ENCODE data around the gene KRT7. TPM values are rescaled to one million over a fixed set of nuclear protein-coding genes. Genes with fewer than 3 reads are reported as not detected.
A peak's percentile ranks its signal among the peaks of the same experiment; 100 is the strongest.
"Not testable (repeated sequence)": the region's sequence is repeated elsewhere in the genome, so short reads cannot be mapped to it uniquely, and the experiment has no call there.

The KRT7 gene
- total RNA-seq, 1 experiment from 2014 or later = 0.80 TPM

DNA sequence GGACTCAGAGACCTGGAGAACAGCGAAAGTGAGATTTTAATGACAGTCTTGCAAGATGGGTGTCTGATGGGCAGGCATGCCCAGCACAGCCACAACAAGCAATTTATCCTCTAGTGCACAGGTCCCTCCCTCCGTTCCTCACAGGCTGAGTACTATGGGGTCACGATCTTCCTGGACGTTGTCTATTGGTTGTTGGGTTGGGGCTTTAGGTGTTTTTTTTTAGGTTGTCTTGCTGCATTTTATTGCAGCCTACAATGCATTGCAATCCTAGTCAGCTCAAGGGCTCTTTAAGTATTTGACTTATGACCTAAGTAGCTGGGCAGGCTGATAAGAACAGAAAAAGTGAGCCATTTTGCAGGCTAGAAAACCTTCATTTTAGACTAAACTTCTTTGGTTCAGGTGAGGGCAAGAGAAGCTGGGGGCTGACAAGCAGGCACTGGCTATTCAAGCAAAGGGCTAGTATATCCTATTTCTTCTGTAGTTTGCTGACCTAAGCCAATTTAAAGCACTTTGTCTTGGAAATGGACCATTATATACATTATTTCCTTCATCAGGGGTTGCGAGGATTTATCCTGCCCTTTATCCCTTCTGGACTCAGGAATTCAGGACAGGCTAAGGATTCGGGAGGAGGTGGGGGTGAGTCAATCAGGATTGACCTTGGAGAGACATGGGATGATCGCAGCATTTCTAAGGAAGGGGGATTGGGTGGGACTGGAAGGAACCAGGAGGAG is 6.0 kb downstream of the KRT7 start:
- peaks cover 13% of the 10 kb centered on the region for H3K27me3 ChIP-seq (ENCODE audit: control insufficient read depth, insufficient read depth, low read length)
- DNase-seq = peak; percentile 22
- no peak overlapping the region for H3K4me3 ChIP-seq (ENCODE audit: insufficient read depth, low read depth, low read length)
- no peaks in the 10 kb centered on the region for H3K36me3 ChIP-seq (replicated peaks; ENCODE audit: control insufficient read depth, insufficient read depth, low read length)

DNA sequence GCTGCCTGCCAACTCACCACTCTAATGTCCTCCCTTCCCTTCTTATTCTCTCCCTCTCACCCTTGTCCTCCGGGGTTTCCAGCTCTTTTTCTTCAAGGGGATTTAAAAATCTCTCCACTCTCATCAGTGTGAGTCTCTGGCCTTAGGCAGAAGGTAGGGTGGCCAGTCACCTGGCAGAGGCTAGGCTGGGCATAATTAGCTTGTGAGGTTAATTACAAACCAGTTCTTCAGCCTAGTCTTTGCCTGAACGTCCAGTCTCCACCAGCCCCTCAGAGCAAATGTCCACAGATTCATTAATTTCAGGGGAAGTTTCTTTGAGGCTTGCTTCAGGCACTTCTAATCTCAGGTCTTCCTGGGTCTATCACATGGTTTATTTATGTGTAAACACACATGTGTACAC is 6.7 kb downstream of the KRT7 start:
- no peak overlapping the region for H3K4me3 ChIP-seq (ENCODE audit: insufficient read depth, low read depth, low read length)
- H3K36me3 ChIP-seq (replicated peaks; ENCODE audit: control insufficient read depth, insufficient read depth, low read length) = no peaks in the 10 kb centered on the region
- peaks cover 8% of the 10 kb centered on the region; the same call in 1 of the 2 replicates for H3K27me3 ChIP-seq (ENCODE audit: control insufficient read depth, insufficient read depth, low read length)
- no peak for DNase-seq

DNA sequence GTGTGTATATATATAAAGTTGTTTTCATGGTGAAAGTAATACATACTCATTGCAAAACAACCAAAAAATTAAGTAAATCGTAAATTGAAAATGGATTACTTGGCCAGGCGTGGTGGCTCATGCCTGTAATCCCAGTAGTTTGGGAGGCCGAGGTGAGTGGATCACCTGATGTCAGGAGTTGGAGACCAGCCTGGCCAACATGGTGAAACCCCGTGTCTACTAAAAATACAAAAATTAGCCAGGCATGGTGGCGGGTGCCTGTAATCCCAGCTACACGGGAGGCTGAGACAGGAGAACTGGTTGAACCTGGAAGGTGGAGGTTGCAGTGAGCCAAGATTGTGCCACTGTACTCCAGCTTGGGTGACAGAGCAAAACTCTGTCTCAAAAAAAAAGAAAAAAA is 7.2 kb downstream of the KRT7 start:
- not testable (repeated sequence) for DNase-seq; H3K27me3 ChIP-seq (ENCODE audit: control insufficient read depth, insufficient read depth, low read length); H3K4me3 ChIP-seq (ENCODE audit: insufficient read depth, low read depth, low read length); H3K36me3 ChIP-seq (replicated peaks; ENCODE audit: control insufficient read depth, insufficient read depth, low read length)

DNA sequence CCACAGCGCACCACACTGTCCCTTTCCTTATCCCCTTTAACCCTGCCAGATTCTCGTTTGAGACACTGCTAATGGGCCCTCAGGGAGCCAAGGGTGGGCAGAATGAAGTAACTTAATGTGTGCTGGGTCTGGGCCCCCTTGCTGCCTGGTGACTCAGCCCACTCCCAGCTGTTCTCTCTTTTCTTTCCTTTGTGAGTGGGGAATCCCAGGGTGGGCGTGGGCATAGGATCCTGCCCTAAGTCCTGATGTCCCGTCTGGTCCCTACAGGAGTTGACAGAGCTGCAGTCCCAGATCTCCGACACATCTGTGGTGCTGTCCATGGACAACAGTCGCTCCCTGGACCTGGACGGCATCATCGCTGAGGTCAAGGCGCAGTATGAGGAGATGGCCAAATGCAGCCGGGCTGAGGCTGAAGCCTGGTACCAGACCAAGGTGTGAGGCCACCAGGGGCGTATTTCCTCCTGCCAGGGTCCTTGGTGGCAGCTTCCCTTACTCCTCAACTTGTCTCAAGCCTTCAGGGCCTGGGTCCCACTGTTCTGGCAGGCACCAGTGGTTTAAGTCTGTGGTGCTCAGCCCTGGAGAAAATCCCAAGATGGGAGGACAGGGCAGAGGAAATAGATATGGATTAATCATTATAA is 8.3 kb downstream of the KRT7 start:
- no peak for DNase-seq
- H3K27me3 ChIP-seq (ENCODE audit: control insufficient read depth, insufficient read depth, low read length) = no peaks in the 10 kb centered on the region
- no peak overlapping the region for H3K4me3 ChIP-seq (ENCODE audit: insufficient read depth, low read depth, low read length)
- H3K36me3 ChIP-seq (replicated peaks; ENCODE audit: control insufficient read depth, insufficient read depth, low read length) = no peaks in the 10 kb centered on the region

DNA sequence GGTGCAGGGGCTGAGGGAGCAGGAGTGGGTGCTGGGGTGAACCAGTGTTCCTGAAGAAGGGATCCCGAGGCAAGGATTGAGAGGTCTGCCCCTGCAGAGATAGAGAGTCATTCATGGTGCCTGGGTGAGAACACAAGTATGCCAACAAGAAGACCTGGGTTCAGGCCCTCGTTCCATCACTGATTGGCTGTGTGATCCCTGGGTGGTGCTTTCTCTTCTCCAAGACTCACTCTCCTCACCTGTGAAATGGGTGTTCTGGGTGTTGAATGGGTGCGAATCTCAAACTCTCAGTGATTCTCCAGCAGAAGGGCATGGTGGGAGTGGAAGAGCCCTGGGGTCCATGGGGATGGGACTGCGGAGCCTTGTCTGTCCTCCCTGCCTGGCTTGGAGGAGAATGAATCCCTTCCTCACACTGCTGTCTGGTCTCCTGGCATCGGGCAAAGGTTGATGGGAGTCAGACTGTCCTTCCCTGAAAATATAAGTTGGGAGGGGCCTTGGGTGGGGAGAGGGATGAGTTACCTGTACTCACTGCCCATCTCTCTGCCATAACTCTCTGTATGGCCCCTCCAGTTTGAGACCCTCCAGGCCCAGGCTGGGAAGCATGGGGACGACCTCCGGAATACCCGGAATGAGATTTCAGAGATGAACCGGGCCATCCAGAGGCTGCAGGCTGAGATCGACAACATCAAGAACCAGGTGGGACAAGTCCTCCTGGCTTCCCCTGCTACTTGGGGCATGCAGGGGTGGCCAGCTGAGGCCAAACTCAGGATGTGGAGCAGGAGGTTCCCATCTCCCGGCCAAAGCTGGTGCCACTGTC is 9.6 kb downstream of the KRT7 start:
- DNase-seq = no peak
- H3K4me3 ChIP-seq (ENCODE audit: insufficient read depth, low read depth, low read length) = no peak overlapping the region
- H3K27me3 ChIP-seq (ENCODE audit: control insufficient read depth, insufficient read depth, low read length) = no peaks in the 10 kb centered on the region
- no peaks in the 10 kb centered on the region for H3K36me3 ChIP-seq (replicated peaks; ENCODE audit: control insufficient read depth, insufficient read depth, low read length)

DNA sequence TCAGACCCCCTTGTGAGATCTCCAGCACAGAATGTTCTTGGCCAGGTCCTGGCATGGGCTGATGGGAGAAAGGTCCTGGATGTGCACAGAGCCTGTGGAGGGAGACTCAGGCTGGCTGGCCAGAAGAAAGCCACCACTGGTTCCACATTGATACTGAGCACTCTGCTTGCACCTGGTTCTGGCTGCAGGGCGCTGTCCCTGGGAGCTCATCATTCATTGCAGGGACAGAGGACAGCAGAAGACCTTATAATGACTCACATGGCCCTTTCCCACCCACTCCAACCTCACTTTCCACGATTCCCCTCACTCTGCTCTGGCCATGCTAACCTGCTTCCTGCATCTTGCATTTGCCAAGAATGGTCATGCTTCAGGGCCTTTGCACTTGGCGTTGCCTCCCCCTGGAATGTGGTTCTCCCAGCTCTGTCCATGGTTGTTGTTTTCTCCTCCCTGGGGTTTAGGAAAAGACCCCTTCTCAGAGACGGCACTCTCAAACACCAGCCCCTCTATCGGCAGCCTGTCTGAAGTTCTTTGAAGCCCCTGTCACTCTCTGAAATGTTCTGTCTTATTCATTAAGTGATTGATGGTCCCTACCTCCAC is 10.3 kb downstream of the KRT7 start:
- H3K36me3 ChIP-seq (replicated peaks; ENCODE audit: control insufficient read depth, insufficient read depth, low read length) = no peaks in the 10 kb centered on the region
- no peak for DNase-seq
- H3K27me3 ChIP-seq (ENCODE audit: control insufficient read depth, insufficient read depth, low read length) = no peaks in the 10 kb centered on the region
- H3K4me3 ChIP-seq (ENCODE audit: insufficient read depth, low read depth, low read length) = no peak overlapping the region

DNA sequence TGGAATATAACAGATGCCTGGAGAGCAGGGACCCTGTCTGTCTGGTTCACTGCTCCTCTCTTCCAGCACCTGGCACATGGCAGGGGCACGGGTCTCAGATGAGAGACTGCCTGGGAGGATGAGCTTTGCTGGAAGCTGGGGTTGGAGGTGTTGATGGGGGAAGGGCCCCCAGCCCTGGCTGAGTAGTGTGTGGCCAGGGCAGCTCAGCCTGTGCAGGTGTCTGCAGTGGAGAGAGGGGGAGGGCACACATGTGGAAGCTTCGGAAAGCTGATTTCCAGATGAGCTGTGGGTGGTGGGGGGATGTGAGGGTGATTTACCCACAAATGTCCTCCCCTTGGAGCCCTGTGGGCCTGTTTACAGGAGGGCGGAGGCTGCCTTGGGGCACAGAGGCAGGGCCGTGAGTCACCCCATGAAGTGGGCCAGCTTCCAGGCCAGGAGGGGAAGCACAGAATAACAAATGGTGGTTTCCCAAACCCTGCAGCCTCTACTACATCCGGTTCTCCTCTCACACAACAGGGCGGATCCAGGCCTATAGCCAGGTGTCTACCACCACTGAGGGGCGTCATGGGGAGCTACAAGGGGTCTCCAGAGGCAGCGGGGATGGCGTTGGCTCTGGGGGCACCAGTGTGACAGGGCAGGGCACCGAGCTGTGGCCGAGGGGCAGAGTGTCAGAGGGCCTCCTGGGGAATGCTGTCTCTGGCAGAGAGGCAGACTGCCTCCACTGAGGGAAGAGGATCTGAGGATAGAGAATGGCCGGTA is 11.0 kb downstream of the KRT7 start:
- peak; percentile 58 for DNase-seq
- H3K36me3 ChIP-seq (replicated peaks; ENCODE audit: control insufficient read depth, insufficient read depth, low read length) = no peaks in the 10 kb centered on the region
- peaks cover 2% of the 10 kb centered on the region; the same call in 1 of the 2 replicates for H3K27me3 ChIP-seq (ENCODE audit: control insufficient read depth, insufficient read depth, low read length)
- no peak overlapping the region for H3K4me3 ChIP-seq (ENCODE audit: insufficient read depth, low read depth, low read length)

DNA sequence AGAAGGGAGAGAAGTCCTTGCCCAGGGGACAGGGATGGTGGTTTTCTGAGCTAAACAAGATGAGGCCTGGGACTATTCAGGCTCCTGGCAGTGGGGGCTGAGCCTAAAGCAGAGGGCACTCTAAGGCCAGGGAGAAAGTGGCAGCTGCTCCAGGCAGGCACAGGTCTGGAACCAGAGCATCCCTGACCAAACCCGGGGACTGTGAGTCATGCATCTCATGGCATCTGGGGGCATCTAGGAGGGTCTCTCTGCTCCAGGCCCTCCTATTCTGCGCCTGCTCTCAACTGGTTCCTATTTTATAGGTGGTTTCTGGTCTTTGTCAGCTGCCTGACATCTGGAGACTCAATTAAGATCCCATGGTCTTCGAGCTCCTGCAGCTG is 11.6 kb downstream of the KRT7 start:
- Histone ChIP-seq H3K27me3 (ENCODE audit: control insufficient read depth, insufficient read depth, low read length) (peaks cover 2% of the 10 kb centered on the region; the same call in 1 of the 2 replicates), H3K36me3 (replicated peaks; ENCODE audit: control insufficient read depth, insufficient read depth, low read length) (no peaks in the 10 kb centered on the region), H3K4me3 (ENCODE audit: insufficient read depth, low read depth, low read length) (no peak overlapping the region)
- peak; percentile 36 for DNase-seq

DNA sequence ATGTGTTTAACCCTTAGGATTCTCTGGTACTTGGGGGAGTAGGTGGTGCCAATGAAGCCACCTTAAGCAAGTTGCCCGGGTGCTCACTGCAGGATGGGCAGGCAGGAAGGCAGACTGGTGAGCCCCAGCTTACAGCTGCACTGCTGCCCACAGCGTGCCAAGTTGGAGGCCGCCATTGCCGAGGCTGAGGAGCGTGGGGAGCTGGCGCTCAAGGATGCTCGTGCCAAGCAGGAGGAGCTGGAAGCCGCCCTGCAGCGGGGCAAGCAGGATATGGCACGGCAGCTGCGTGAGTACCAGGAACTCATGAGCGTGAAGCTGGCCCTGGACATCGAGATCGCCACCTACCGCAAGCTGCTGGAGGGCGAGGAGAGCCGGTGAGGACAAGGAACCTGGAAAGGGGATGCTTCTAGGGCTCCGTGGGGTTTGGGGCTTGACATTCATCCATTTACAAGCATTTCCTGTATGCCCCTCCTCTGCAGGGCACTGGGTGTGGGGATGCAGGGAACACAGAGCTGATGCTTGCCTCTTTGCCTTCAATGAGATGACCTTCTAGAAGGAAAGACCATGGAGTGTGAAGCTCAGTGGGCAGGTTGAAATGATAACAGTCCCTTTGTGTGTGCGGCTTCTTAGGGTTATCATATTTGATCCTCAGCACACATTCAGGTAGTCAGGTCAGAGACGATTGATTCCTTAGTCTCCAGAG is 12.4 kb downstream of the KRT7 start:
- Histone ChIP-seq H3K4me3 (ENCODE audit: insufficient read depth, low read depth, low read length) (no peak overlapping the region), H3K27me3 (ENCODE audit: control insufficient read depth, insufficient read depth, low read length) (peaks cover 10% of the 10 kb centered on the region), H3K36me3 (replicated peaks; ENCODE audit: control insufficient read depth, insufficient read depth, low read length) (no peaks in the 10 kb centered on the region)
- no peak for DNase-seq

DNA sequence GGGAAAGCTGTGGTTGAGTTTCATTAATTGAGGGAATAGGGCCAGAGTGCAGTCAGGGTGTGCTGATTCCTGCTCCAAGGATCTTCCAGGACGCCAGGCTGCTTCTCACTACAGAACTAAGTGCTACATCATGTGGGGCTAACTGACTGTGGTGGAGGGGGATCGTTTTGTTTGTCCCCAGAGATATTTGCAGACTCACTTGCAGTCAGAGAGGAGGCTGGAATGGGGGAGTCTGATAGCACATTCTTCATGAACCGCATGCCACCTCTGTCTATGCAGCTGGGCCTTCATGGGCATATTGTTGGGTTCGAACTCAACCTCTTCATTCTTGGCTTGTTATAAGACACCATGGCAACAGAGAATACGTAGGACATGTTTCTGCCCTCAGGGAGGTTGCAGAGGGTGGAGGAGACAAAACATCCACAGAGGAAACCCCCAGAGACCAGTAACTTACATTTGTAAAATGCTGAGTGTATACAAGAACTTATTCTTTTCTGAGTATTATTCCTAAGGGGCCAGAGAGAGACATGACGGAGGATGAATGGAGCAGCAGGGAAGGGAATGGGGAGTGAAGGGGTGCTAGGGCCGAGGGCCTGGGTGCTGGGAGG is 13.0 kb downstream of the KRT7 start:
- Histone ChIP-seq H3K36me3 (replicated peaks; ENCODE audit: control insufficient read depth, insufficient read depth, low read length) (no peaks in the 10 kb centered on the region), H3K27me3 (ENCODE audit: control insufficient read depth, insufficient read depth, low read length) (peaks cover 14% of the 10 kb centered on the region), H3K4me3 (ENCODE audit: insufficient read depth, low read depth, low read length) (no peak overlapping the region)
- DNase-seq = no peak

DNA sequence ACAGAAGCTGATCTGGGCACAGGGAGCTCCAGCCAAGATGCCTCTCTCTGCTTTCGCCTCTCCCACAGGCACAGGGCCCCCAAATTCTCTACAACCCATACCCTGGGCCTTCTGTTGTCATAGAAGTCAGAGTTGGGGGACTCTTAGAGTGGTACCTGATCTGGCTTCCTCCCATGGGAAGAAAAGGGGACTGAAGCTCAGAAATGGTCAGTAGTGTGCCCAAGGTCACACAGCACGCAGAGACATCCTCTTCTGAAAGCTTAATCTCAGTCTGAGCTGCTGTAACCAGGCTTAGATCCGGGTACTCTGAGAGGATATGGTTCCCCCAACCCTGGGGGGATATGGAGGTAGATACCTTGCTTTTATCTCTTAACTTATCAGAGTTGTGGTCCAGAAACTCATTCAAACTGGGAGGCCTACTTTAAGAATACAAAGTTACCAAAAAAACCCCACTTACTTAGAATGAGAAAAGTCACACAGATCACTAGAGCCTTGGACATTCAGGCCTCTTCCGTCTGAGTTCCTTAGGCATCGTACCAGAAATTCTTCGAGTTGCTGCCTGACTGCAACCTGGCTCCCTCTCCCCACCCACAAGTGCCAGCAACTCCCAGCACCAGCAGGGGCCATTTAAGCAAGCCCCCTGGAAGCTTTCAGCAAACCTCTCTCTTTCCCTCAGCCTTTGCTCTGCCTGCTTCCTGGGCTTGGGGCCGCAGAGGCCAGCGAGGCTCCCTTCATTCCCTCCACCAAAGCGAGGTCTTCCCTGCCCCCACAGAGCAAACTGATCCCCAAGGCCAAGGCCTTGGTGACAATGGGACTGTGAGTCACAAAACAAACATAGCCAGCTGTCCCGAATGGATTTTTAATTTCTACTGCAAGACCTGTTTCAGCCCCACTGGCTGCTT is 13.9 kb downstream of the KRT7 start:
- peak; percentile 52 for DNase-seq
- H3K4me3 ChIP-seq (ENCODE audit: insufficient read depth, low read depth, low read length) = no peak overlapping the region
- no peaks in the 10 kb centered on the region for H3K36me3 ChIP-seq (replicated peaks; ENCODE audit: control insufficient read depth, insufficient read depth, low read length)
- H3K27me3 ChIP-seq (ENCODE audit: control insufficient read depth, insufficient read depth, low read length) = peaks cover 14% of the 10 kb centered on the region

DNA sequence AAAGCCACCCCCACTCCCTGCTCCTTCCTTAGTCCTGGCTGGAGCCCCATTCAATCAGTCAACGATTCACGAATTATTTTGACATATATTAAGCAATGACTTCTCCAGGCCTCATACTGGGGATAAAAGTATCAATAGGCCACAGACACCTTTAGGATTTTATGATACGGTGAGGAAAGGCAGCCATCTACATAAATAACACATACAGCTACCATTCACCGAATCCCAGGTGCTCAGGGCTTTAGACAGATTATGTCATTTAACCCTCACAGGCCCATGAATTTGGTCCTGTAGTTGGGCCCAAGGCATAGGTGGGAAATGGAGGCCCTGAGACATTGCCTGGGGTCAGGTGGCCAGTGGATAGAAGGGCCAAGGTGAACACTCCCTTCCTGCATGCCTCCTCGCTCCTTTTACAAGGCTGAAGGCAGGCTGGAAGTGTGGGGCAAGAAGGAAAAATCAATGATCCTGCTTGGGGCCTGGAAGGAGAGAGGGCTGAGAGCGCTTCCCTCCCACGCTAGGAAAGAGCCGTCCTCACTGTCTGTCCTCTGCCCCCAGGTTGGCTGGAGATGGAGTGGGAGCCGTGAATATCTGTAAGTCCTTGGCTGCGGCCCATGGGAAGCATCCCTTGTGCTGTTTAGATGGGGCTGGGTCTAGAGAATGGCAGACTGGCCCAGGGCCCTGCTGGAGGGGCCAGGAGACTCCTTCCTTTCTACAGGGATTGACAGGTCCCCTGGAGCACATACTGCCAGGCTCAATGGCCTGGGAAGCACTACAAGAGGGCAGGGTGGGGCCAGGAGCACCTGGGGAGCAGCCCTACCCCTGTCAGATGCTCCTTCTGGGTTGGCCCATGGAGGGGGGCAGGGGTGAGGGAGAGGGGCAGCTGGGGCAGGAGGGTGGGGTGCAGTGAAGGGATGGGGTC is 14.8 kb downstream of the KRT7 start:
- no peak overlapping the region for H3K4me3 ChIP-seq (ENCODE audit: insufficient read depth, low read depth, low read length)
- peaks cover 14% of the 10 kb centered on the region for H3K27me3 ChIP-seq (ENCODE audit: control insufficient read depth, insufficient read depth, low read length)
- DNase-seq = peak; percentile 45
- H3K36me3 ChIP-seq (replicated peaks; ENCODE audit: control insufficient read depth, insufficient read depth, low read length) = no peaks in the 10 kb centered on the region
